K562 (cell line): ENCODE data around the gene MEAF6. TPM values are rescaled to one million over a fixed set of nuclear protein-coding genes. Genes with fewer than 3 reads are reported as not detected.

ENCODE experiments used
- ATAC-seq: fragments of 200-7000 bp; cut with Tn5 transposase; 3 replicates; pipeline ENCODE4 v1.9.1; 2020; ENCODE audit warnings: moderate library complexity
- BruUV-seq: library from RNA; stranded (reverse); fragments of 400-500 nt; replicated peaks from 2 replicates; lab custom pipeline; 2021; lab: Mats Ljungman, UMichigan
- CTCF ChIA-PET: fragments of 300-600 bp; formaldehyde crosslinking; extraction: SDS; loops from one replicate; lab custom pipeline; 2021; ENCODE audit warnings: low intra/inter-chr PET ratio; lab: Yijun Ruan, JAX
- POLR2A ChIA-PET: fragments of 300-600, 350-650 bp; sonication (Branson Sonifier 250); formaldehyde crosslinking; extraction: SDS; loops from one replicate; lab custom pipeline; 2021; ENCODE audit warnings: antibody characterized with exemption, inconsistent platforms; lab: Yijun Ruan, JAX
- DNase-seq, 4 experiments: peaks; one replicate each; pipeline versions ENCODE4 v3.0.0 to v3.0.0-alpha.2; 2011 to 2018; ENCODE audit warnings: low spot score in 3 of 4, mixed read lengths in 3 of 4; ENCODE audit errors: extremely low read depth in 1 of 4
- FAIRE-seq: peaks from 2 replicates; lab custom pipeline; 2011; peaks lifted over from hg19 to GRCh38; lab: Jason Lieb, UNC
- H2AFZ ChIP-seq: 2 replicates; pipeline ENCODE4 v1.6.0; 2011; ENCODE audit warnings: low read depth, low read length, control low read depth, inconsistent platforms
- H3K27ac ChIP-seq: fragments of 200-600 bp; 3 replicates; pipeline ENCODE4 v1.8.0; 2011; ENCODE audit warnings: low read depth, mild to moderate bottlenecking, control low read depth, inconsistent platforms, low read length, moderate library complexity, mixed read lengths; ENCODE audit errors: extremely low read depth
- H3K27me3 ChIP-seq, 2 experiments: fragments of 300-600 bp in 1 of 2; 2 replicates in 1 of 2; 3 replicates in 1 of 2; pipeline versions ENCODE4 v1.6.0 to v1.8.0; 2011; ENCODE audit warnings: inconsistent platforms in 2 of 2, low read length in 2 of 2, mild to moderate bottlenecking in 1 of 2, mixed read lengths in 1 of 2, moderate library complexity in 1 of 2; ENCODE audit not compliant: control insufficient read depth in 2 of 2, insufficient read depth in 2 of 2
- H3K36me3 ChIP-seq: fragments of 300-600 bp; 3 replicates; pipeline ENCODE4 v1.8.0; 2011; ENCODE audit warnings: mild to moderate bottlenecking, low read length, inconsistent platforms; ENCODE audit not compliant: control insufficient read depth, insufficient read depth
- H3K4me1 ChIP-seq, 2 experiments: fragments of 200-600 bp in 1 of 2; replicated peaks in 1 of 2; 2 replicates in 1 of 2; 3 replicates in 1 of 2; pipeline versions ENCODE4 v1.5.1 to v1.8.0; 2011; ENCODE audit warnings: inconsistent platforms in 2 of 2, low read length in 2 of 2, mild to moderate bottlenecking in 1 of 2, mixed read lengths in 1 of 2, moderate library complexity in 1 of 2; ENCODE audit not compliant: control insufficient read depth in 2 of 2, insufficient read depth in 2 of 2
- H3K4me2 ChIP-seq: 2 replicates; pipeline ENCODE4 v1.6.1; 2011; ENCODE audit warnings: low read length, control low read depth, inconsistent platforms, mixed read lengths; ENCODE audit not compliant: insufficient read depth
- H3K4me3 ChIP-seq: fragments of 200-600 bp; sonication (generic), shearing (Covaris generic); 2 replicates; pipeline ENCODE4 v1.5.1; 2016; ENCODE audit warnings: control low read depth, inconsistent platforms
- H3K79me2 ChIP-seq: fragments of 200-600 bp; 3 replicates; pipeline ENCODE4 v1.8.0; 2011; ENCODE audit warnings: low read length, inconsistent platforms; ENCODE audit not compliant: control insufficient read depth, insufficient read depth
- H3K9ac ChIP-seq, 2 experiments: 2 replicates each; pipeline versions ENCODE4 v1.6.0 to v1.6.1; 2011; ENCODE audit warnings: low read depth in 2 of 2, low read length in 2 of 2, control low read depth in 1 of 2, inconsistent platforms in 1 of 2, mild to moderate bottlenecking in 1 of 2, mixed read lengths in 1 of 2; ENCODE audit not compliant: insufficient read depth in 1 of 2
- H3K9me1 ChIP-seq: one replicate; pipeline ENCODE4 v1.6.0; 2011; ENCODE audit warnings: inconsistent platforms, mild to moderate bottlenecking, low read length, moderate library complexity; ENCODE audit not compliant: control insufficient read depth, insufficient read depth
- H3K9me3 ChIP-seq: replicated peaks from 2 replicates; pipeline ENCODE4 v1.5.1; 2011; ENCODE audit warnings: low read depth, low read length, inconsistent platforms; ENCODE audit not compliant: control insufficient read depth, insufficient read depth
- H4K20me1 ChIP-seq: replicated peaks from 2 replicates; pipeline ENCODE4 v1.6.1; 2011; ENCODE audit warnings: low read length, inconsistent platforms, mixed read lengths; ENCODE audit not compliant: control insufficient read depth, insufficient read depth
- JUN ChIP-seq, 2 experiments: sonication (generic) in 1 of 2; formaldehyde crosslinking in 1 of 2; IDR thresholded peaks; 2 replicates each; pipeline versions ENCODE4 v1.6.1 to v1.8.0; 2012 to 2022; ENCODE audit warnings: borderline replicate concordance in 2 of 2, mild to moderate bottlenecking in 2 of 2, improper control_type of control experiment in 1 of 2, low read depth in 1 of 2, low read length in 1 of 2, missing genetic modification reagents in 1 of 2
- MBD2 ChIP-seq: sonication (generic); IDR thresholded peaks from 2 replicates; pipeline ENCODE4 v1.6.1; 2016; ENCODE audit warnings: low read depth, borderline replicate concordance
- NR2C2 ChIP-seq, 2 experiments: fragments of 200-800 bp in 1 of 2; sonication (Bioruptor generic) in 1 of 2; sonication (generic) in 1 of 2; formaldehyde crosslinking in 1 of 2; IDR thresholded peaks; 2 replicates each; pipeline versions ENCODE4 v1.6.1 to v1.8.0; 2016 to 2022; ENCODE audit warnings: mild to moderate bottlenecking in 1 of 2, missing compliant biosample characterization in 1 of 2, missing genetic modification characterization in 1 of 2, missing genetic modification reagents in 1 of 2
- RBFOX2 ChIP-seq: fragments of 200-400 bp; formaldehyde crosslinking; IDR thresholded peaks from 2 replicates; pipeline ENCODE4 v1.6.1; 2017; ENCODE audit warnings: low read depth, mild to moderate bottlenecking, low read length, moderate library complexity
- SAP30 ChIP-seq: fragments of 200-600 bp; sonication (generic); IDR thresholded peaks from 2 replicates; pipeline ENCODE4 v1.6.1; 2012; ENCODE audit warnings: borderline replicate concordance, low read depth, mild to moderate bottlenecking, moderate library complexity, low read length, control low read depth, inconsistent platforms; ENCODE audit not compliant: insufficient read depth, poor library complexity, severe bottlenecking
- TCF3 ChIP-seq: sonication (generic); formaldehyde crosslinking; IDR thresholded peaks from 2 replicates; pipeline ENCODE4 v1.4.0; 2020; ENCODE audit warnings: mild to moderate bottlenecking, missing genetic modification reagents
- TEAD1 ChIP-seq, 2 experiments: fragments of 450-650 bp in 1 of 2; sonication (generic) in 1 of 2; formaldehyde crosslinking; IDR thresholded peaks; 2 replicates each; pipeline versions ENCODE4 v1.4.0 to v1.8.0; 2020 to 2022; ENCODE audit warnings: mild to moderate bottlenecking in 2 of 2, missing genetic modification reagents in 1 of 2
- TFAM ChIP-seq: fragments of 250-450 bp; sonication (Bioruptor Pico); conservative IDR thresholded peaks from 2 replicates; pipeline ENCODE4 v1.5.0; 2021; ENCODE audit warnings: mild to moderate bottlenecking, moderate library complexity
- ZNF217 ChIP-seq: sonication (generic); formaldehyde crosslinking; IDR thresholded peaks from 2 replicates; pipeline ENCODE4 v1.8.0; 2022; ENCODE audit warnings: mild to moderate bottlenecking, missing genetic modification reagents
- WGBS: fragments of 100-300 bp; shearing (Covaris generic); methylation state at CpG from one replicate; pipeline ENCODE4 v1.1.6; 2016; ENCODE audit warnings: low coverage, mixed read lengths; ENCODE audit not compliant: insufficient coverage; ENCODE audit errors: missing lambda C conversion rate; 5-methylcytosine and 5-hydroxymethylcytosine counted together
- in situ Hi-C: fragments of 300-500 bp; cut with MboI; formaldehyde crosslinking; loops from 4 replicates; pipeline ENCODE4 v1.15.0; 2018; ENCODE audit warnings: inconsistent platforms, mixed read lengths
- intact Hi-C: fragments of 100-400 bp; cut with micrococcal nuclease; formaldehyde crosslinking; loops from 2 replicates; pipeline ENCODE4 v1.14.2; 2022
- polyA plus RNA-seq, 8 experiments: library from polyadenylated mRNA; depleted of rRNA in 4 of 8; stranded (reverse) in 5 of 8; unstranded in 3 of 8; fragments of >200 nt; fragmentation: Nextera tagmentation in 2 of 8; fragmentation: Illumina TruSeq in 1 of 8; extraction: Ambion mirVana in 2 of 8; extraction: Trizol in 1 of 8; gene quantifications; 2 replicates each; pipeline versions ENCODE4 v1.2.1 to v1.2.3, GENCODE V29; 2011 to 2014; ENCODE audit warnings: inconsistent platforms in 1 of 8, missing spikeins in 1 of 8
- total RNA-seq, 7 experiments: library from RNA; depleted of rRNA in 6 of 7; stranded (reverse); fragments of >200 nt in 6 of 7; fragmentation: Illumina TruSeq in 2 of 7; extraction: Trizol in 2 of 7; gene quantifications; 2 replicates each; pipeline versions ENCODE4 v1.2.1 to v1.2.3, GENCODE V29; 2011 to 2021; ENCODE audit warnings: low replicate concordance in 1 of 7

The MEAF6 gene
- total and polyA plus RNA-seq, 9 of the 15 experiments (the other 6 are each of a cell fraction or from before 2014, with no cell fraction given), result 55.0 to 151 (median 92.3) TPM

DNA sequence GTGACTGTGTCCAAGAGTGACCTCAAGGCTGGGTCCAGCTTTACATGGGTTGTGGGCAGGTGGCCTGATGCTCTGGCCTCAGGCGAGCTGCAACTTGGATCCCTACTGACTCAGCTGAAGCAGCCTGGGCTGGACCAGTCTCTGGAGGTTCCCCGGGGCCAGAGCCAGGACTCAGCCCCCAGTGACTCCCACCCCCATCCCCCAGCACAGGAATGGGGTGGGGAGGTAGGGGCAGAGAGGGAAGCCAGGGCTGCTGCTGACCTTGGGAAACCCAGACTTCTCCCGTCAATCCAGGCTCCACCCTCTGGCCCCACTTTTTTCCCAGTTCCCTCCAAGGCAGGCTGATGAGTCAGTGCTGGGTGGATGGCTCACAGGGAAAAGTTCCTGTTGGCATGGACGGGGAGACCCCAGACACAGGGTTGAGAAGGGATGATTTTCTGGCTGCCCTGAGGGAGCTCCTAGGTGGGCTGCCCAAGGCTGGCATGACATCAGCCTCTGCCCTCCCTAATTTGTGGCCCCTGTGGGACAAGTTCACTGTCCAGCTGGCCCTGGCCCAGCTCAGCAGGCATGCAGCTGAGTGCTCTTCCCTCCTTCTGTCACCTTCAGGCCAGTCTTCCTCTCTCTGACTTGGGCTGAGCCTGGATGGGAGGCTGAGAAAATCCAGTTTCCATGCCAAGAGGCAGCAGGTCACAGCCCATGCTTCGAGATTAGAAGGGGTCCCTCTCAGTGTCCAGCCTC lies 37.9 kb downstream of the MEAF6 start (continued):
- TF ChIP-seq ZNF217, result no peak
- 0 out of 2 replicates have a peak, but pooled peaks have one; percentile 7 for TF ChIP-seq TCF3 (CRISPR knock-in tag)
- peak; percentile 41 for TF ChIP-seq SAP30
- no peak for TF ChIP-seq TEAD1 (CRISPR knock-in tag; IDR thresholded peaks at IDR 0.05)
- peak; percentile 49; the same call in 1 of the 2 replicates for TF ChIP-seq RBFOX2
- TF ChIP-seq MBD2, result no peak

DNA sequence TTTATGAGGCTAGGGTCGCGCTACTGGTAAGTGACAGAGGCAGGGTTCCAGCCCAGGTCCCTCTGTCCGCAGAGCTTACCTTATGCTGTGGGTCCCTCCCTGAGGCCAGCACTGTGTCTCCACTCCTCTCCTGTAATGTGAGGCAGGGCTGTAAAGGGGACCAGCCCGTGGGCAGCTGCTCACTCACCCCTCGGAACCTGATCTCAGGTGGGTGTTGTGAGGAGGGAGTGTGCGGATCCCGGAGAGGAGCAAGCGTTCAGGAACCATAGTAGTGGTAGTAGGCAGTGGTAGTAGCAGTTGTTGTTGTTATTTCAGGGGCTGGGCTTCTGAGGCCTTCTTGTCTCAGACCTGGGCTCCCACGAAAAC lies 38.5 kb downstream of the MEAF6 start:
- intact Hi-C loops, result loop anchor here (10.0 kb wide), 1 partner anchor 79 kb away; the partner anchor contains the start of genes DNALI1 and SNIP1
- H3K9me3 ChIP-seq, result no peaks in the 10 kb centered on the region
- 0 out of 2 replicates have a peak, but pooled peaks have one; percentile 36 for TF ChIP-seq NR2C2 (CRISPR knock-in tag; IDR thresholded peaks at IDR 0.05)
- TF ChIP-seq NR2C2 (tag; IDR thresholded peaks at IDR 0.05), result no peak
- TF ChIP-seq TFAM (CRISPR knock-in tag), result no peak
- 0 out of 2 replicates have a peak, but pooled peaks have one; percentile 13 for TF ChIP-seq RBFOX2
- TF ChIP-seq JUN (IDR thresholded peaks at IDR 0.05; ENCODE audit: borderline replicate concordance, low read depth, low read length), result no peak
- TF ChIP-seq JUN (CRISPR knock-in tag; IDR thresholded peaks at IDR 0.05; ENCODE audit: borderline replicate concordance), result 0 out of 2 replicates have a peak, but pooled peaks have one; percentile 68
- TF ChIP-seq, all 486 proteins: peak for 3
- peak overlapping the region; percentile 77 for H3K4me3 ChIP-seq
- CTCF ChIA-PET, result interaction anchor here (0.6 kb wide), 1 partner anchor 520 kb away, joined by 5 read pairs; no protein-coding TSS in a partner anchor
- peak overlapping the region; percentile 86 to 98 for H3K9ac ChIP-seq
- H2AFZ ChIP-seq, result no peak overlapping the region
- peak in 1 of 4 experiments; percentile 23 for DNase-seq
- H3K79me2 ChIP-seq, result peaks cover 59% of the 10 kb centered on the region
- WGBS, result 33% methylated on average over 9 of the region's 9 CpGs
- BruUV-seq, result no TSS peak
- ATAC-seq, result no peak
- peak overlapping the region; percentile 96 for H3K4me2 ChIP-seq
- H4K20me1 ChIP-seq, result peaks cover 43% of the 10 kb centered on the region
- FAIRE-seq, result no peak
- H3K4me1 ChIP-seq, result peaks cover 61 to 74% of the 10 kb centered on the region in 2 experiments
- H3K36me3 ChIP-seq, result peaks cover 56% of the 10 kb centered on the region
- in situ Hi-C loops, result no loop called here
- POLR2A ChIA-PET, result interaction anchor here (0.7 to 7.6 kb wide), 15 partner anchors 9 to 386 kb away, joined by 3 to 118 read pairs (median 5); partner anchors contain the start of gene MEAF6
- peaks cover 7% of the 10 kb centered on the region for H3K9me1 ChIP-seq
- peak overlapping the region; percentile 94; the same call in 1 of the 3 replicates for H3K27ac ChIP-seq
- 0 out of 5 replicates have a peak, but pooled peaks cover 0 to 3% of the 10 kb centered on the region in 2 experiments for H3K27me3 ChIP-seq
